Right renal cortex interstitium (tissue), 3 donors: ENCODE results near the gene SMOC2. TPM values are rescaled to one million over a fixed set of nuclear protein-coding genes. Genes with fewer than 3 reads are reported as not detected.

Experiments
- DNase-seq, 3 donors: peaks; one replicate each; pipeline ENCODE4 v3.0.0-alpha.2; 2013; ENCODE audit warnings: low read depth in 3 of 3, low spot score in 2 of 3
- polyA plus RNA-seq, 3 donors: library from polyadenylated mRNA; unstranded; fragments of 120-200 nt; gene quantifications; one replicate each; pipeline ENCODE4 v1.2.1, GENCODE V29; 2013; ENCODE audit not compliant: insufficient read length in 3 of 3

Gene SMOC2
- polyA plus RNA-seq, 3 donors, result 18.0 to 31.5 (median 25.7) TPM

DNA sequence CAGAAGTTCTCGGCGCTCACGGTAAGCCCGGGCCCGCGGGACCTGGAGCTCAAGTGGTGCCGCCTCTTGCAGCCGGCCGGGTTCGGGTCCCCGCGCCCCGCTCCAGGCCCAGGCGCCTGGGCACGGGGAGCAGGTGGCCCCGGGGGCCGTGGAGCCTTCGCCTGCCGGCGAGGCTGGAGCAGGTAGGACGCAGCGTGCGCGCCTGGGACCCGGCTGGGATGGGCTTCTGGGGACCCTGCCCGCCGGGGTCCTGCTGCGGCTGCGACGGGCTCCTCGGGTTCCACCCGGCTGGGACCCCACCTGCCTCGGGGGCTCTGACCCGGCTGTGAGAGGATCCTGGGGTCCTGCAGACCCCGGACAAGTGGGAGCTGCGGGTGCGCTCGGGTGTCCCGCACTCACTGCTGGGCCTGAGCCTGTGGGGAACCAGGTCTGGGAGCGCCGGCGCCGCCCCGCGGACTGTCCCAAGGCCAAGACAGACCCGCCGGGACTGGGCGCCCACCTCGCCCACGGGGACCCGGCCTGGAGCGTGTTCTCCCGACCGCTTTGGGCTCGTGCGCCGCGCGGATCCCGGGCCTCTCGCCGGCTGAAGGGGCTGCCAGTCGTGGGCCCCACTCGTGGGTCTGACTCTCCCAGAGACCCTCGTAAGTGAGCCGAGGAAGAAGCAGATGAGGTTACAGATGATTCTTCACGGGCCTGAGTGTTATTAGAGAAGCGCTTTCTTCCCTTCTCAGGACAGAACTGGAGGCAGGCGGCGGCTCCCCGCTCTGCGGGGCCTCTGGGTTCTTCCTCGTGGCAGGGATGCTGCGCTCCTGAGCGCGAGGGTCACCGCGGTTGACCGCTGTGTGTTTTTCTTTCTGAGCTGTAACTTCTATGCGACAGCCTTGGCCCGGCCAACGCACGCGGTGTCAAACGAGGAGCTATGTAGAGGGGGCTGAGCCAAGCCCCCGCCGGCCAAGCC is 729 bp downstream of the SMOC2 start:
- no peak for DNase-seq

DNA sequence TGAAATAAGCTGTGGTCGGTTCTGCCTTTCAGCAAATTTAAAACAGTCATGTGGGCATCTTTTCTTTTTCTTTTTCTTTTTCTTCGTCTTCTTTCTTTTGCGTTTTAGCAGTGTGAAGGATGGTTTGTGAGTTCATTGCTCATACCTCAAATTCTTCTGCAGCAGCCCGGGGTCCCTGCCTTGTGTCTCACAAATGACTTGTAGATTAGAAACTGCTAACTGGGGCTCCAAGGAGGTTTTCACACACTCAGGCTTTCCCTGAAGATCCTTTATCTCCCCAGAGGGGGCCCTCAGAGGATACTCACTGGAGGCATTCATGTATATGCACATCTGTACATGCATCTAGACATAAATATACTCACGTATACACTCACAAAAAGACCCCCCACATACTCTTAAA is 1.7 kb downstream of the SMOC2 start:
- DNase-seq, result no peak

DNA sequence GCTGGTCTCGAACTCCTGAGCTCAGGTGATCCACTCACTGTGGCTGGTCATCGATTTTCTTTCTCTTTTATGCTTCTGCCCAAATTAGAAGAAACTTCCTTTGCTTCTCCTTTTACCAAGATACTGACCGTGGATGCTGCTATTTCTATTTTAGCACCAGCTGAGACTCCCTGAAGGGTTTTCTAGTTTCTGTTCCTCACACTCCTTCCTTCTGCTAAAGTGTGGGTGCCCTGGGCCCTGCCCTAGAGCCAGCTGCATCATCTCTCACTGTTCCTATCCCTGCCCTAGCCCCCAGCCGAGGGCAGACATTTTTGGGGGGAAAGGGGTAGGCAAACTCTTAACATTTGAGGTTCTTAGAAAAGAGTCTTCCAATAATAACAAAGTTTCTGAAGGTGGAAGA is 6.3 kb downstream of the SMOC2 start:
- DNase-seq, result no peak

DNA sequence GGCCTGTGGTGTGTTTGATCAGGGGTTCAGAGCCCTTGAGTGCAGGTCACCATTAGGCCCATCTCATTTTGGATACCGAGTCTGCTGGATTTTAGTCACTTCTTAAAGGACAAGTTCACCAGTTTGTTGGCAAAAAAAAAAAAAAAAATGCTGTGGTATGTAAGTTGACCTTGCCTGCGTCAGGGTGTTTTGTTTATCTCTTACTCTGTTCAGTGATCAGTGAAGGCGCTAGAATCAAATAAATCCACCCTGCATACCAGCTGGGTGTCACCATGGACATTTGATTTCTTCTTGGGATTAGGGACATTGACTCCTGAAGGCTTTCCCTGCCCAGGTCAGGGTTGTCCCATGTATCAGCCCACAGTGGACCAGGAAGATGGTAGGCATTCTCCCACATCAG is 6.7 kb downstream of the SMOC2 start:
- no peak for DNase-seq

DNA sequence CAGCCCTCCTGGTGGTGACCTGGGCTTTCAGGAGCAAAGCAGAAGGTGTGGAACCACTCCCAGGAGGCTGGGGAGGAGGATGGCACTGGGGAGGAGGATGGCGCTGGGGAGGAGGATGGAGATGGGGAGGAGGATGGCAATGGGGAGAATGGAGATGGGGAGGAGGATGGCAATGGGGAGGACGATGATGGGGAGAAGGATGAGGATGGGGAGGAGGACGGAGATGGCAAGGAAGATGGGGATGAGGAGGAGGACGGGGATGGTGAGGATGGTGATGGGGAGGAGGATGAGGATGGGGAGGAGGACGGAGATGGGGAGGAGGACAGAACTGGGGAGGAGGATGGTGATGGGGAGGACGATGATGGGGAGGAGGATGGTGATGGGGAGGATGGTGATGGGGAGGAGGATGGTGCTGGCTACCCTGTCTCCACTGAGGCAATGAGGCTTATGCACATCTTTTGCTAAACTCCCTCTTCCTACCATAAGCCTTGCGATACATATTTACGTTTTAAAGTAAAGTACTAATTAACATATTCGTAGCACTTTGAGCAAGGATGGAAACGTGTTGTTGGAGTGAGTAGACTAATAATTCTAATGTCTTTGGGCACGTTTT is 7.4 kb downstream of the SMOC2 start:
- DNase-seq, result no peak

DNA sequence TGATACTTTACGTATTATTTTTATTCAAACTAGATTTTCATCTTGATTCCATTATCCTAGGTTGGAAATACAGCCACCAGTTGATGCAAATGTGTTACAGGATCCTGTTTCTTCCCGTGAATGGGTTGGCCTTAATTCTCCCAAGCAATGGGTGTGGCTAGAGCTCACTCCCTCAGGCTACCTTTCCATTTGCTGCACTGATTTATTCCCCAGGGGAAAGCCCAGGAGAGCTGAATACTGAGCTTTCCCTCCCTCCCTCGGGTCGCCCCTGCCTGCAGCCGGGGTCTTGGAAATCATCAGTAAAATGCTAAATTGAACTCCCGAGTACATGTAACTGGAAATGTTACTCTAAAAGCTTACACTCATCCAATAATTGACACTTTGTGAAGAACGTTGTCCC is 9.9 kb downstream of the SMOC2 start:
- DNase-seq, result no peak

DNA sequence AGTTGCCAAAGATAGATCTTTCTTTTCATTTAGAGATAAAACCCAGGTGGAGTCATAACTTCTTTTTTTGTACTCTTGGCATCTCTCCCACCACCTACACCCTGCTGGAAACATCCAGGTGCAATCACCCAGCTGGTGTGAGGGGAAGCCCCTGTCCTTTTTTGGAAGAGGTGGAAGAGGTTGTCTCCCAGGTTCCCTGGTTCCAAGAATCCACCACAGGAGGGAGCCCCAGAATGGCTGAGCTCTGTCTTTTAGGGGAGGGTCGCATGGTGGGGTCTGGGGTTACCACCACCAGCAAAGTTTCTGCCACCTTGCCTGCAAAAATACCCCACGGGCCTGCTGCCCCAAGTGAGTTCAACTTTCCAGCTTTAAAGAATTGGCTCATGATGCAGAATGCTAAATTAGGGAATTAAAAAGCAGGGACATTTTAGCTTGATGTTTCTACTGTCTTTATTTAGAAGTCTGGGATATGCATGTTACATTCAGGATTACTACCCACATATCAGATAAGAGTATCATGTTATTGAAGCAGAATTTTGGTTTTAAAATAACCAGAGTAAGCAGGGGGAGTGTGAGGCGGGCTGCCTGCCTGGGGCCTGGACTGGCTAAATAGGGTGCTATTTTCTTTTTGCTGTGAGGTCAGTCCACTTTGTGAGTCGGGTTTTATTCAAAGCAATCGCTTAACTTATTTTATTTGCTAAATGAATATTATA is 11.0 kb downstream of the SMOC2 start:
- no peak for DNase-seq

DNA sequence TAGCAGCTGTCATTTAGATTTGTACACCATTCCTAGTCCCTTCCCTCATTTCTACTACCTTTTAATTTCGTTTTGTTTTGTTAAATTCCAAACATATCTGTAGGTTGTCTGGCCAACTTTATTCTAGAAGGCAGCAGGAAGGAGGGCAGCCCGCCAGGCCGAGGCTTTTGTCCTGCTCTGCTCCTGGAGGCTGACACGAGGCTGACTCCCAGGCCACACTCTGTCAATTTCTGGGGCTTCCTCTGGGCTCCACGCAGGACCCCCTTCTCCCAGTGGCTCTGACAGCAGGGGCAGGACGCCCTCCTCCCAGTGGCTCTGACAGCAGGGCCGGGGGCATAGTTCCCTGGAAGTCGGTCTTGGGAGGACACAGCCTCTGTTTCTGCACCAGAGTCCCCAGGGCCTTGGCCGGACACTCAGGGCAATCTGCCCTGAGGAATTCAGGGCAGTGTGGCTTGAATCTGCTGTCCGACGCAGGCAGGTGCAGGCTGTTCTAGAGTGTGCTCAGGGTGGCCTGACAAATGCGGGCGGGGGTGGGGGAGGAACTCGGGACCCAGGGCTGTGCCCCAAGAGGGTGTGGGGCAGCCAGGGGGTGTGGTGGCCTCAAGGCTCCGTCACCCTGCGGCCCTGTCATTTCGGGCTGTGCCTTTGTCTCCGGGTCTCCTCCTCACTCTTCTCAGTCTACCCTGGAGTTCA is 11.8 kb downstream of the SMOC2 start:
- DNase-seq, result no peak

DNA sequence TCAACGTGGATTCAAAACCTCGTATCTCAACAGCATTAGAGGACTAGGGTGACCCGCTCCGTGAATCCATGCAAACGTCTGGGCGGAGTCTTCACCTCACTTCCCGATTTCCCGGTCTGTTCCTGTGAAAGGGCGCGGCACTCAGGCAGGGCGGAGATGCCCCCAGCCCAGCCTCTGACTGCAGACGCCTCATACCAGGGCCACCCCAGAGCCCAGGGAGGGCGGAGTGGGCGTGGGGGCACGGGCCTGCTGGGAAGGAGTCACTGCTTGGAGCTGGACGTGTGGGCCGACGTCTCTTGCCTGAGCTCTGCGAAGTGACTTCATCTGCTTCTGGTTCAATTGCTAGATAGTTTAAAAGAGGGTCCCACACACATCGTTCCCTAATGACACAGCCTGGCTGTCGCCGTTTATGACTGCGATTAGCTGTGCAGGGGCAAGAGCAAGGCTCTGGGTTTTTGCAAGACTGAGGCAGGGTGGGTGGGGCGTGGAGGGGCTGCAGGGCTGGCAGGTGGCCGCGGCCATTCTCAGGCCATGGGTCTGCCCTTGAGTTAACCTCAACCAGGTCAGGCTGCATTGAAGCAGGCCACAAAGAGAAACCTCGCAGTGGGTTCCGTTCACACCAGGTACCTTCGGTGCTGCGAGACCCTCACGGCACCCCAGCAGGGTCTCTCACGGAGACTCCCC is 15.0 kb downstream of the SMOC2 start:
- DNase-seq, result no peak

DNA sequence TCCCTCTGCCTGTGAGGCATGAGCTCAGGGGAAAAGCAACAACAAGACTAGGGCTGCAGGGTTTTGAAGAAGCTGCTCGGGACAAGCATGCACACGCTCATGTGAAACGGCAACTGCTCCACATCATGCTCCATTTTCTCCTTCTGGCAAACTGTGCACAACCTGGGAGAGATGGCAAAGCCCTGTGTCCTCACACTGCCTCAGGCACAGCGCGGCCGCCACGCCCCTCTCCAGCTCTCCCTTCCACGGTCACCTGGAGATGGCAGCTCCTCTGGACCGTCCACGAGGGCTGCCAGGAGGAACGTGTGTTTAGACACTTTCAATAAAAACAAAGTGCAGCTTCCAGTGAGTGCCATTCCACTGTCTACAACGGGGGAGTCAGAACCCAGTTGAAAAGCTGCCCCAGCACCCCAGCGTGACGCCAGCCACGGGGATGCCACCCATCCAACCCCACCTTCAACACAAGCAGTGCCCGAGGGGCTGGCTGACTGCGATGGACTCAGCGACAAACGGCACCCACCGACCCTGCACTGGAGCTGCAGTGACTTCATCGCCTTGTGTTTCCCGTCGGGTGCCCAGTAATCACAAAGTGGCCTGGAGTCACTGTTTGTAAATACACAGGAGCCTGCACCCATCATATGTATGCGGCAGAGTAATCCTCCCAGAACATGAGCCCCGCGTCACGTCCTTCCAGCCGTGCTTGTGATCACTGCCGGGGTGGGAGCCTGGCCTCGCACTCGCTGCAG is 16.1 kb downstream of the SMOC2 start:
- no peak for DNase-seq

DNA sequence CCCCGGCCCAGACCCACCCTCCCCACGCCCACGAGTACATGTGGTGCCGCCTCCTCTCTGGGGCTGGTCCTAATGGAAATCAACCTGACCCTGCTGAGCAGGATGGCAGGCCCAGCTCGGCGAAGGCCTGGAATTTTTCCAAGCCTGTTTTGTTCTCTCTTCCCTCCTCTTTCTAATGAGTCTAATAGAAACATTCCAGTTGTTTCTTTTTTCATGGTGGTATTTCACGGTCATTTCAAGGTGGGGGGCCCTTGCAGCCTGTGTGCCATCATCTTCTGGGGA is 16.6 kb downstream of the SMOC2 start:
- DNase-seq, result no peak

DNA sequence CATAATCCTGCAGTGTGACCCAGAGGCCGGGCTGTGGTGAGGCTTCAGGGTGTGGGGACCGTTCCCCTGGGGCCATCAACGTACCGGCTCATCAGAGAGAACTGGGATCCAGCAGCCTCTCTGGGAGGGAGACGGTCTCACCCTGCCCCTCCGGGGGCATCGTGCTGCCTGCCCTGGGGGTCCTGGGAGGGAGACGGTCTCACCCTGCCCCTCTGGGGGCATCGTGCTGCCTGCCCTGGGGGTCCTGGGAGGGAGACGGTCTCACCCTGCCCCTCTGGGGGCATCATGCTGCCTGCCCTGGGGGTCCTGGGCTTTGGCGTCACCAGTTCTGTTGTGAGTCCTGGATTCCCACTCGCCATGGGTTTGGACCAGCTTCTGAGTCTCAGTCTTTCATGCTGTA is 17.1 kb downstream of the SMOC2 start:
- DNase-seq, result no peak

DNA sequence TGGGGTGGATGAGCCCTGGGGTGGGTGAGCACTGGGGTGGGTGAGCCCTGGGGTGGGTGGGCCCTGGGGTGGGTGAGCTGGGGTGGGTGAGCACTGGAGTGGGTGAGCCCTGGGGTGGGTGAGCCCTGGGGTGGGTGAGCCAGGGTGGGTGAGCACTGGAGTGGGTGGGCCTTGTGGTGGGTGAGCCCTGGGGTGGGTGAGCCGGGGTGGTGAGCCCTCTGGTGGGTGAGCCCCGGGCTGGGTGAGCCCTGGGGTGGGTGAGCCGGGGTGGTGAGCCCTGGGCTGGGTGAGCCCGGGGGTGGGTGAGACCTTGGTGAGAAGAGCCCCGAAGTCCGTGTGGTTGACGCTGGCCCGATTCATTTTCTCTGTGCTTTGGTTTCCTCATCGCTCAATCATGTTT is 18.6 kb downstream of the SMOC2 start:
- DNase-seq, result no peak

DNA sequence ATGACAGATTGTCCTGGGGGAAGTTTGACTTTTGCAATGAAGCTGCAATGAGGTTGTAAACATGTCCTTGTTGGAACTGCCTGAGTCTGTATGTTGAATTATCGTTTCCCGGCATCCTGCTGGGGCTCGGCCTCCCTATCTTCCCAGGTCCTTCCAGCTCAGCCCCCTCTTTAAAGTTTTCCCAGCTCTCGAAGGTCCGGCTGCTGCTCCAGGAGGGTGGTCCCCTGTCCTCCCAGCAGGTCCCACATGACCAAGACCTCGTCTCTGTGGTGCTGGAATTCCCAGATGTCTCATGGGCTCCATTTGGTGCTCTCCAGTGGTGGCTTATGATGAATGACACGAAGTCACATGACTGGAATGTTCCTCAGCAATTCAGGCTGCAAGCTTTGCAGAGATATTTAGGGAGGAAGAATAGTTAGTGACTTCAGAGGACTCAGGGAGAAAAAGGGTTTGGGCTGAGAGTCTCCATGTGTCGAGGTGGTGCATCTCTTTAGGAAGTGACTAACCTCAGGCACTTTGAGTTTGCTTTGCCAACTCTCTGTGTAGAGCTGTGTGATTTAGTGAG is 21.4 kb downstream of the SMOC2 start:
- no peak for DNase-seq

DNA sequence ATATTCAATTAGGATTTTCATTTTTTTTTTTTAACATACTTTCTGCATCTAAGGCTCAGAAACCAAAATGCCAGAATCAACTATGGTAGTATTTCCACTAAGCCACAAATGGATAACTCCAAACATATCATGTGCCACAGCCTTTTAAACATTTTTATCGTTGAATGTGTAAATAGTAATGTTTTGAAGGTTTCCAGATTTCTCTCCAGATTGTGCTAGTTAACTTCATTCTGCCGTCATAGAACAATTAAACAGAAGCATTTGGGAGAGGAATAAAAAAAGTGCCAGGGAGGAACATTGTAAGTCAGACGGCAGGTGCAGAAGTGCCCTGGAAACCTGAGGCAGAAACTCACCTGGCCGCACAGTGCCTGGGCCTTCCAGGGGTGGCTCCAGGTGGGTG is 23.6 kb downstream of the SMOC2 start:
- DNase-seq, result no peak

DNA sequence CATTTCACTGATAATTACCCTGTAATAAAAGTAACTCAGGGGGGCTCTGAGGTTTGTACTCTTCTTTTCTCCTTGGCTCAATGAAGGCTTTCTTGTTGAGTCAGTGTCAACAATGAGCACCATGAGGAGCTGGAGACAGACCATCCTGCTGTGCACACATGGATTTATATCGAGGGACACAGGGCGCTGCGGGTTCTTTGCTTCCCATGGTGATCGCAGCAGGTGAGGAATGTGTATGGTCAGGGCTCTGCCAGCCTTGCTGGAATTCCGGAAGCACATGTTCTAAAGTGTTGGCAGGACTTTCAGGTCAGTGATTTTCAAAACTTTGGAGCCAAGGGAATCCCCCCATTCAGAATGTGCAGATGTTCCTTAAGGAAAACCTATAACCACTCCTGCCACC is 27.1 kb downstream of the SMOC2 start:
- no peak for DNase-seq

DNA sequence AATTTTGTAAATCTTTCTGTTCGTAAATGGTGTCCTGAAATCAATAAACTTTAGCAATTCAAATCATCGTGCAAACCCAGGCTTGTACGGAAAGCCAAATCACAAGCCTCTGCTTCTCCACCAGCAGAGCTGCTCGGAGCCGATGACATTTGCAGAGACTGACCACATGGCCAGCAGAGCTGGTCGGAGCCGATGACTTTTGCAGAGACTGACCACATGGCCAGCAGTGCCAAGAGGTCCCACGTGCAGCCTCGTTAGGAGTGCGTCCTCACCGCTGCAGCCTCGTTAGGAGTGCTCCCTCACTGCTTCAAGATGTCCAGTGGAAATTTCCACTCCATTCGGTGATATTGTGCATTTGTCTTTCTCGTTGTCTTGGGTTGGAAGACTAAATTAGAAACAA is 28.5 kb downstream of the SMOC2 start:
- no peak for DNase-seq

DNA sequence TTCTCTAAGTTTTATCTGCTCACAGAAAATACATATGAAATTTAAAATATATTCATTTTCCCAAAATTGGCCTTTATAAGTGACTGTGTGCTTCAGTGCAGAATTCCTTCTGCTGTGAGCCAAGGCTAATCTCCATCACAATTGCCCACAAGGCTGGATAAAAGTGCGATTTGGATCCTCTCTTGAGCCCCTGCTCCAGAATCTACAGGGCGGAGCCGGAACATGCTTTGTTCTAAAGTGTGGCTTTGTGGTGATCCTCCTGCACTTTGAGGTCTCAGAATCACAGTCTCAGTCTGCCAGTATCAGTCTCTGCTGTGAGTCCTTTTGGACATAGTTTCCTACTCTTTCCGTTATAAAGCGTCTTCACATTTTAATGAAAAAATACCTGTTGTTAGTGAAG is 28.9 kb downstream of the SMOC2 start:
- DNase-seq, result no peak

DNA sequence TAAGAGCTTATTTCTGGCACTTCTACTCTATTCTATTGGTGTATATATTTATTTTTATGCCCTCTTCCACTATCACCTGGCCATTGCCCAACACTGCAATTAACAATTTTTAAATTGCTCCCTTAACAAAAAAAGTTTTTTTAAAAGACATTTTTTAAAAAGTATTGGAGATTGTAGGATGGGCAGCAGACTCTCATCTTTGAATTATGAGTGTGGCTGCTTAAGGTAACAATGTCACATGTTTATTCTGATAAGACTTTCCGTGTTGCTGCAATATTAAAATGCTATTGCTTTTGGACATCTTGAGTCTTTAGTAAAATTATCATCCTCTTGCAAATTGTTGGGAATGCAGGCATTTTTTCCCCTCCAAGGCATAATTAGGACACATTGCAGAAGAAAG is 31.4 kb downstream of the SMOC2 start:
- DNase-seq, result no peak

DNA sequence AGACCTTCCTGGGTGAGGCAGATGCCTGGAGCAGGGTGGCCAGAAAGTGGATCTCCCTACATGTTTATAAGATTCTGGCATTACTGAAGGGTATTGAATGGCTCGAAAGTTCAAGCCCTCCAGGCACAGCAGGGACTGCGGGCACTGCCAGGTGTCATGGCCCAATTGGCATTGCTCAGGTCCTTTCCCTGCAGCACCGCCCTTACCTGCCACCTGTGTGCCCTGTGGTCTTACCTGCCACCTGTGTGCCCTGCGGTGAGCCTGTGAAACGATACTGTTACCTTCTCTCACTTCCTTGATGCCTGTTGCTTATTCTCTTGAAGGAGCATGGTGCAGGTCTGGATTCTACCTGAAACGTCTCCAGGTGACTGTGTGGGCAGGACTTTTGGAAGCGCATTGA is 32.2 kb downstream of the SMOC2 start:
- DNase-seq, result no peak
